Hepatocyte (in vitro differentiated cells): ENCODE measurements around the gene SSU72. TPM values are rescaled to one million over a fixed set of nuclear protein-coding genes. Genes with fewer than 3 reads are reported as not detected.

Experiments used
- DNase-seq: peaks from one replicate; pipeline ENCODE4 v3.0.0-alpha.2; 2016; ENCODE audit warnings: low spot score
- H2AFZ ChIP-seq: fragments of 200-600 bp; sonication (generic); 2 replicates; pipeline ENCODE4 v1.6.0; 2016; ENCODE audit warnings: antibody characterized with exemption, mild to moderate bottlenecking
- H3K27ac ChIP-seq: fragments of 200-600 bp; sonication (generic); 2 replicates; pipeline ENCODE4 v1.5.1; 2016; ENCODE audit warnings: mild to moderate bottlenecking
- H3K27me3 ChIP-seq: fragments of 200-600 bp; sonication (generic); 2 replicates; pipeline ENCODE4 v1.6.1; 2016
- H3K36me3 ChIP-seq: fragments of 200-600 bp; sonication (generic); replicated peaks from 2 replicates; pipeline ENCODE4 v1.5.1; 2016; ENCODE audit warnings: low read depth; ENCODE audit not compliant: insufficient read depth
- H3K4me1 ChIP-seq: fragments of 200-600 bp; sonication (generic); 2 replicates; pipeline ENCODE4 v1.5.1; 2016; ENCODE audit warnings: mild to moderate bottlenecking, moderate library complexity; ENCODE audit not compliant: insufficient read depth
- H3K4me2 ChIP-seq: fragments of 200-600 bp; sonication (generic); 2 replicates; pipeline ENCODE4 v1.6.0; 2016
- H3K4me3 ChIP-seq: fragments of 200-600 bp; sonication (generic); 2 replicates; pipeline ENCODE4 v1.5.1; 2016; ENCODE audit warnings: mild to moderate bottlenecking
- H3K79me2 ChIP-seq: fragments of 200-600 bp; sonication (generic); 2 replicates; pipeline ENCODE4 v1.6.0; 2017; ENCODE audit warnings: mild to moderate bottlenecking
- H3K9me2 ChIP-seq: fragments of 200-600 bp; sonication (generic); replicated peaks from 2 replicates; pipeline ENCODE4 v1.6.0; 2017; ENCODE audit warnings: mild to moderate bottlenecking; ENCODE audit not compliant: insufficient read depth
- H3K9me3 ChIP-seq: fragments of 200-600 bp; sonication (generic); 2 replicates; pipeline ENCODE4 v1.5.1; 2016; ENCODE audit warnings: low read depth, mild to moderate bottlenecking
- H4K20me1 ChIP-seq: fragments of 200-600 bp; sonication (generic); 2 replicates; pipeline ENCODE4 v1.6.0; 2016; ENCODE audit warnings: mild to moderate bottlenecking; ENCODE audit not compliant: insufficient read depth, poor library complexity, severe bottlenecking
- EZH2 ChIP-seq: fragments of 200-600 bp; sonication (generic); IDR thresholded peaks from 2 replicates; pipeline ENCODE4 v1.6.1; 2016; ENCODE audit warnings: antibody characterized with exemption, mild to moderate bottlenecking, borderline replicate concordance
- EZH2phosphoT487 ChIP-seq: fragments of 200-600 bp; sonication (generic); IDR thresholded peaks from one replicate; pipeline ENCODE4 v1.6.1; 2018; ENCODE audit warnings: antibody characterized with exemption, mild to moderate bottlenecking, low read depth, moderate library complexity; ENCODE audit not compliant: unreplicated experiment, severe bottlenecking
- WGBS: methylation state at CpG from one replicate; pipeline ENCODE4 v1.1.6; 2016; ENCODE audit warnings: low lambda C conversion rate; ENCODE audit errors: missing lambda C conversion rate; 5-methylcytosine and 5-hydroxymethylcytosine counted together
- polyA plus RNA-seq: library from polyadenylated mRNA; unstranded; fragments of >200 nt; fragmentation: Nextera tagmentation; extraction: Ambion mirVana; gene quantifications from 2 replicates; pipeline ENCODE4 v1.2.1, GENCODE V29; 2016
- total RNA-seq: library from RNA; depleted of rRNA; stranded (reverse); fragments of >200 nt; gene quantifications from 2 replicates; pipeline ENCODE4 v1.2.3, GENCODE V29; 2014
- TF ChIP-seq, protein P1 (sequence below): fragments of 200-600 bp; sonication (generic); IDR thresholded peaks from 2 replicates; pipeline ENCODE4 v1.5.1; 2016; ENCODE audit warnings: antibody characterized with exemption, mild to moderate bottlenecking; ENCODE audit not compliant: poor library complexity

The SSU72 gene
- total and polyA plus RNA-seq, 2 experiments from 2014 or later: 75.7 to 203 TPM

DNA sequence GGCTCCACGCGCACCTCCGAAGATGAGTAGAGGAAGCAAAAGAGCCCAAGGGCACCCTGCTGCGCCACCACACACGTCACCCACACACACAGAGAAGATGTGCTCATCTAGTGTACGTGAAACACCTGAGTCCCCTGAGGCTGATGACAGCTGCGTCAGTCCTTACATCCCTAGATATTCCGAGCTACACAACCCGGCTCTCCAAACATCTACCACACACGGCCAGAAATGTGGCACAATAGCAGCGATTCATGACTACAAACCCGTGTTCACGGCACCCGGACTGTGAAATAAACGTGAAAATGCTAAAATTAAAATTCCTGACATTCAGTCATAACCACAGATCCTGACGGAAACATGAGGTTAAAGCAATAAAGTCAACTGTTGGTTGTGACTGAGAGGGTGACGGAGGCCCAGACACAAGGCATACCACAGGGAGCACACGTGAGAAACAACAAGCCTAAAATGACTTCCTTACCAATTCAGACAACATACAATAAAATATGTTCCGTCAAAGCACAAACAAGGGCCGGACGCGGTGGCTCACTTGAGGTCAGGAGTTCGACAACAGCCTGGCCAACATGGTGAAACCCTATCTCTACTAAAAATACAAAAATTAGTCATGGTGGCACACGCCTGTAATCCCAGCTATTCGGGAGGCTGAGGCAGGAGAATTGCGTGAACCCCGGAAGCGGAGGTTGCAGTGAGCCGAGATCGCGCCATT, 7.3 kb downstream of the SSU72 start:
- Histone ChIP-seq H3K79me2 (peaks cover 97% of the 10 kb centered on the region), H3K27me3 (no peaks in the 10 kb centered on the region), H3K4me1 (no peaks in the 10 kb centered on the region), H3K36me3 (no peaks in the 10 kb centered on the region), H3K27ac (no peak overlapping the region), H3K4me3 (no peak overlapping the region), H3K9me2 (no peaks in the 10 kb centered on the region), H3K9me3 (no peaks in the 10 kb centered on the region), H4K20me1 (peaks cover 88% of the 10 kb centered on the region), H3K4me2 (no peak overlapping the region), H2AFZ (no peak overlapping the region)
- TF ChIP-seq, protein P1, sequence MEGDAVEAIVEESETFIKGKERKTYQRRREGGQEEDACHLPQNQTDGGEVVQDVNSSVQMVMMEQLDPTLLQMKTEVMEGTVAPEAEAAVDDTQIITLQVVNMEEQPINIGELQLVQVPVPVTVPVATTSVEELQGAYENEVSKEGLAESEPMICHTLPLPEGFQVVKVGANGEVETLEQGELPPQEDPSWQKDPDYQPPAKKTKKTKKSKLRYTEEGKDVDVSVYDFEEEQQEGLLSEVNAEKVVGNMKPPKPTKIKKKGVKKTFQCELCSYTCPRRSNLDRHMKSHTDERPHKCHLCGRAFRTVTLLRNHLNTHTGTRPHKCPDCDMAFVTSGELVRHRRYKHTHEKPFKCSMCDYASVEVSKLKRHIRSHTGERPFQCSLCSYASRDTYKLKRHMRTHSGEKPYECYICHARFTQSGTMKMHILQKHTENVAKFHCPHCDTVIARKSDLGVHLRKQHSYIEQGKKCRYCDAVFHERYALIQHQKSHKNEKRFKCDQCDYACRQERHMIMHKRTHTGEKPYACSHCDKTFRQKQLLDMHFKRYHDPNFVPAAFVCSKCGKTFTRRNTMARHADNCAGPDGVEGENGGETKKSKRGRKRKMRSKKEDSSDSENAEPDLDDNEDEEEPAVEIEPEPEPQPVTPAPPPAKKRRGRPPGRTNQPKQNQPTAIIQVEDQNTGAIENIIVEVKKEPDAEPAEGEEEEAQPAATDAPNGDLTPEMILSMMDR: no peak
- TF ChIP-seq EZH2phosphoT487 (no peak), EZH2 (no peak)
- no peak for DNase-seq
- WGBS: 95% methylated on average over 31 of the region's 31 CpGs

DNA sequence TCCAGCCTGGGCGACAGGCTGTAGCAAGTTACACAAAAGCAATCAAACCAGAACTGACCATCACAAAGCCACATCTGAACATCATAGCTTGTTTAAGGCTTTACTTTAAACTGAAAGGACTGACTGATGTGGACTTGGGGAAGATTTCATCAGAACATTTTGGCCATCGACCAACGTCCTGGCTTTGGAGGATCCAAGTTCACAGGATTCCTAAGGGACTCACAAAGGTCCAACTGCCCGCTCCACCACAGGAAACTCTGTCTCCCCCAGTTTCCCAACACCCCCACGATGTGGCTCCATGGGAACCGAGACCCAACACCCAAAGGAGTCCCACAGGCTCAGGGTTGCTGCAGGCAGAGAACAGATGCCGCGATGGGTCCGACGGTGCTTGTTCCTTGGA, 9.3 kb downstream of the SSU72 start:
- Histone ChIP-seq H3K36me3 (no peaks in the 10 kb centered on the region), H3K9me3 (no peaks in the 10 kb centered on the region), H4K20me1 (peaks cover 70% of the 10 kb centered on the region), H3K4me1 (no peaks in the 10 kb centered on the region), H3K9me2 (no peaks in the 10 kb centered on the region), H3K4me3 (no peak overlapping the region), H3K79me2 (peaks cover 90% of the 10 kb centered on the region), H2AFZ (no peak overlapping the region), H3K27me3 (no peaks in the 10 kb centered on the region), H3K27ac (no peak overlapping the region), H3K4me2 (no peak overlapping the region)
- DNase-seq: no peak
- TF ChIP-seq, protein P1: no peak
- TF ChIP-seq EZH2phosphoT487: no peak
- TF ChIP-seq EZH2: no peak
- WGBS: 96% methylated on average over 10 of the region's 10 CpGs

DNA sequence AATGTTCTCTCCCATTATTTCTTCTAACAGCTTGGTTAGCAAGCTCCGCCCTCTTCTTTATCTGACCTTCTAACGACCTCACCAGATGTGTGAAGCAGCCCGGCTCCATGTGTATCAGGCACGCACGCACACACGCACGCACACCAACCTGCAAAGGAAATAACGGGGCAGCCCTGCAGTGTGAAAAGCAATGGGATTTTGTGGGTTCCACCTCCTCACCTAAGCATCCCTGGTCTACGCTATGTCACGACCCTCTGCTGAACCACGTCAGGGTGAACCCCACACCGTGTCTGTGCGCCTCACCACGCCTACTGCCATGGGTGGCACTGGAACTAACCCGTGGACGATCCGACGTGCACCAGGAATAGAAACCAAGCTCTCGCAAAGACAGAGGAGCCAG, 10.4 kb downstream of the SSU72 start:
- H4K20me1 ChIP-seq: peaks cover 60% of the 10 kb centered on the region
- no peak overlapping the region for H3K4me2 ChIP-seq
- no peaks in the 10 kb centered on the region for H3K9me2 ChIP-seq
- DNase-seq: no peak
- H3K4me3 ChIP-seq: no peak overlapping the region
- no peak overlapping the region for H2AFZ ChIP-seq
- H3K27me3 ChIP-seq: no peaks in the 10 kb centered on the region
- no peaks in the 10 kb centered on the region for H3K36me3 ChIP-seq
- TF ChIP-seq EZH2 (no peak), EZH2phosphoT487 (no peak)
- TF ChIP-seq, protein P1: no peak
- peaks cover 84% of the 10 kb centered on the region for H3K79me2 ChIP-seq
- no peaks in the 10 kb centered on the region for H3K9me3 ChIP-seq
- 93% methylated on average over 19 of the region's 19 CpGs for WGBS
- H3K27ac ChIP-seq: no peak overlapping the region
- H3K4me1 ChIP-seq: no peaks in the 10 kb centered on the region
